Astrocyte of the hippocampus (primary cell): Measurements from ENCODE around the gene ATG101.

Experiments used
- DNase-seq: peaks from one replicate; pipeline ENCODE4 v3.0.0; 2011; ENCODE audit warnings: low read depth, low spot score

ATG101 gene

GRCh38 chr12:52069327-52070184, at the start of gene ATG101:
Gene ATG101 (plus strand): TSS chr12:52069978. CDS start chr12:52073651, 3,673 bp downstream.
- DNase-seq, result peak; percentile 97

GRCh38 chr12:52020539-52021336, 49.0 kb upstream of the ATG101 start:
- DNase-seq, result peak; percentile 73

GRCh38 chr12:52022841-52023181, 47.0 kb upstream of the ATG101 start:
- DNase-seq, result no peak

- peak; percentile 87 for DNase-seq
Observed at GRCh38 chr12:52023182-52023975, 46.4 kb upstream of the ATG101 start.

- DNase-seq, result no peak
Observed at GRCh38 chr12:52023976-52024688, 45.6 kb upstream of the ATG101 start.

- no peak for DNase-seq
Observed at GRCh38 chr12:52024845-52025230, 44.9 kb upstream of the ATG101 start.

GRCh38 chr12:52026263-52026662, 43.5 kb upstream of the ATG101 start:
- DNase-seq, result no peak

GRCh38 chr12:52027085-52027843, 42.5 kb upstream of the ATG101 start:
- no peak for DNase-seq

- DNase-seq, result peak; percentile 82
Observed at GRCh38 chr12:52029685-52030084, 40.1 kb upstream of the ATG101 start.

GRCh38 chr12:52032446-52032803, 37.4 kb upstream of the ATG101 start:
- peak; percentile 84 for DNase-seq

- peak; percentile 99 for DNase-seq
Observed at GRCh38 chr12:52032804-52033445, 36.9 kb upstream of the ATG101 start.

- no peak for DNase-seq
Observed at GRCh38 chr12:52033446-52034140, 36.2 kb upstream of the ATG101 start.

- no peak for DNase-seq
Observed at GRCh38 chr12:52035190-52035589, 34.6 kb upstream of the ATG101 start.

- DNase-seq, result no peak
Observed at GRCh38 chr12:52035926-52036325, 33.9 kb upstream of the ATG101 start.

- DNase-seq, result peak; percentile 95
Observed at GRCh38 chr12:52036587-52037171, 33.1 kb upstream of the ATG101 start.

GRCh38 chr12:52037248-52037861, 32.4 kb upstream of the ATG101 start:
- DNase-seq, result peak; percentile 82

- DNase-seq, result no peak
Observed at GRCh38 chr12:52038447-52038846, 31.3 kb upstream of the ATG101 start.

GRCh38 chr12:52041035-52041434, 28.7 kb upstream of the ATG101 start:
- DNase-seq, result no peak

GRCh38 chr12:52041695-52042123, 28.1 kb upstream of the ATG101 start:
- peak; percentile 80 for DNase-seq
